AG20443 (cell line): ENCODE data around the gene DHX36.

Experiments
- DNase-seq: peaks from one replicate; pipeline ENCODE4 v3.0.0; 2012; ENCODE audit warnings: low spot score, mixed read lengths

DHX36 gene

DNA sequence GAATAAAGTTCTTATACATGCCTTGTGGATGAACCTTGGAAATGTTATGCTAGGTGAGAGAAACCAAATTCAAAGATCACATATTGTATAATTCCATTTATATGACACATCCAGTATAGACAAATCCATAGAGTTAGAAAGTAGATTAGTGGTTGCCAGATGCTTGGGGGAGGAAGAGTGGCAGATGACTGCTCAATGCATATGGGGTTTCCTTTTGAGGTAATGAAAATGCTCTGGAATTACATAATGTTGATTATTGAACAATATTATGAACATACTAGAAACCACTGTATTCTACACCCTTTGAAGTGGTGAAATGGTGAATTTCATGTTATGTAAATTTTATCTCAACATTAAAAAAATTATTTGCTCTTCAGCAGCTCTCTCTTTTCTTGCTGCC is 100.8 kb downstream of the DHX36 start:
- no peak for DNase-seq
